B cell (primary cell): ENCODE data around the gene CMTM8. TPM values are rescaled to one million over a fixed set of nuclear protein-coding genes. Genes with fewer than 3 reads are reported as not detected.

Experiments used
- ATAC-seq: fragments of 200-7000 bp; cut with Tn5 transposase; one replicate; pipeline ENCODE4 v1.10.0; 2021; ENCODE audit warnings: low read depth, mild to moderate bottlenecking, moderate number of reproducible peaks, moderate library complexity
- CTCF ChIA-PET: fragments of 350-600 bp; sonication (Branson Sonifier 250); formaldehyde crosslinking; loops from one replicate; lab custom pipeline; 2021; ENCODE audit warnings: antibody characterized with exemption, inconsistent platforms; lab: Charles Lee
- POLR2A ChIA-PET: fragments of 350-600 bp; sonication (Branson Sonifier 250); formaldehyde crosslinking; loops from one replicate; lab custom pipeline; 2021; ENCODE audit warnings: antibody characterized with exemption; lab: Charles Lee
- DNase-seq: peaks from one replicate; pipeline ENCODE4 v3.0.0; 2013
- H2AFZ ChIP-seq: 2 replicates; pipeline ENCODE4 v1.6.1; 2012; ENCODE audit warnings: mild to moderate bottlenecking, low read depth, low read length; ENCODE audit not compliant: insufficient read depth, poor library complexity, severe bottlenecking
- H3K27ac ChIP-seq, 2 donors: 1 replicate in 1 of 2; 2 replicates in 1 of 2; pipeline ENCODE4 v1.5.1; 2012 to 2013; ENCODE audit warnings: low read length in 2 of 2, mild to moderate bottlenecking in 2 of 2, moderate library complexity in 1 of 2
- H3K27me3 ChIP-seq, 4 experiments: fragments of 200-600 bp in 1 of 4; sonication (generic) in 1 of 4; replicated peaks in 1 of 4; 1 replicate in 2 of 4; 2 replicates in 2 of 4; pipeline versions ENCODE4 v1.6.1 to v1.7.0; 2013 to 2016; ENCODE audit warnings: low read length in 3 of 4, mild to moderate bottlenecking in 2 of 4, mixed read lengths in 1 of 4, moderate library complexity in 1 of 4; ENCODE audit not compliant: insufficient read depth in 4 of 4, control insufficient read depth in 3 of 4; ENCODE audit errors: control extremely low read depth in 1 of 4
- H3K36me3 ChIP-seq, 2 experiments: replicated peaks in 1 of 2; 1 replicate in 1 of 2; 2 replicates in 1 of 2; pipeline versions ENCODE4 v1.6.1 to v1.7.1; 2013; ENCODE audit warnings: low read length in 1 of 2; ENCODE audit not compliant: insufficient read depth in 2 of 2, control insufficient read depth in 1 of 2; ENCODE audit errors: control extremely low read depth in 1 of 2, extremely low read depth in 1 of 2
- H3K4me1 ChIP-seq, 2 donors: fragments of 200-600 bp in 1 of 2; sonication (generic) in 1 of 2; 1 replicate in 1 of 2; 2 replicates in 1 of 2; pipeline versions ENCODE4 v1.5.1 to v1.6.1; 2013 to 2017; ENCODE audit warnings: low read length in 2 of 2; ENCODE audit not compliant: control insufficient read depth in 2 of 2, insufficient read depth in 2 of 2
- H3K4me2 ChIP-seq: replicated peaks from 2 replicates; pipeline ENCODE3; 2012; ENCODE audit warnings: mild to moderate bottlenecking, low read depth, low read length; ENCODE audit not compliant: poor library complexity, severe bottlenecking
- H3K4me3 ChIP-seq, 5 experiments: fragments of 200-600 bp in 1 of 5; sonication (generic) in 1 of 5; 1 replicate in 3 of 5; 2 replicates in 2 of 5; pipeline versions ENCODE4 v1.5.1 to v1.7.0; 2011 to 2016; ENCODE audit warnings: low read length in 4 of 5, mild to moderate bottlenecking in 4 of 5, low read depth in 2 of 5, control low read depth in 1 of 5, moderate library complexity in 1 of 5; ENCODE audit not compliant: insufficient read depth in 1 of 5; ENCODE audit errors: control extremely low read depth in 1 of 5, extremely low read depth in 1 of 5
- H3K79me2 ChIP-seq: fragments of 200-600 bp; sonication (generic); one replicate; pipeline ENCODE4 v1.6.0; 2016; ENCODE audit warnings: low read length; ENCODE audit not compliant: control insufficient read depth, insufficient read depth
- H3K9ac ChIP-seq: fragments of 200-600 bp; sonication (generic); 2 replicates; pipeline ENCODE4 v1.6.1; 2017; ENCODE audit warnings: mild to moderate bottlenecking, low read length, moderate library complexity
- H3K9me3 ChIP-seq, 3 donors: one replicate each; pipeline versions ENCODE4 v1.6.1 to v1.7.1; 2013; ENCODE audit warnings: low read length in 2 of 3; ENCODE audit not compliant: control insufficient read depth in 2 of 3, insufficient read depth in 1 of 3; ENCODE audit errors: control extremely low read depth in 1 of 3
- H4K20me1 ChIP-seq: 2 replicates; pipeline ENCODE4 v1.6.0; 2012; ENCODE audit warnings: mild to moderate bottlenecking, low read length; ENCODE audit not compliant: insufficient read depth, control insufficient read depth, poor library complexity, severe bottlenecking
- H3K27ac Mint-ChIP-seq: one replicate; pipeline ENCODE4 v1.8.0; 2021; ENCODE audit warnings: mixed read lengths
- H3K27me3 Mint-ChIP-seq: one replicate; pipeline ENCODE4 v1.8.0; 2021; ENCODE audit warnings: mixed read lengths
- H3K4me1 Mint-ChIP-seq: one replicate; pipeline ENCODE4 v1.8.0; 2021; ENCODE audit warnings: mixed read lengths
- H3K4me3 Mint-ChIP-seq: one replicate; pipeline ENCODE4 v1.8.0; 2021; ENCODE audit warnings: mixed read lengths
- H3K9me3 Mint-ChIP-seq: one replicate; pipeline ENCODE4 v1.8.0; 2022; ENCODE audit warnings: mixed read lengths; ENCODE audit not compliant: insufficient read depth
- EZH2 ChIP-seq: IDR thresholded peaks from 2 replicates; pipeline ENCODE4 v1.6.1; 2012; ENCODE audit warnings: borderline replicate concordance, low read depth, mild to moderate bottlenecking, moderate library complexity, low read length; ENCODE audit not compliant: insufficient read depth, poor library complexity, severe bottlenecking
- WGBS: methylation state at CpG from one replicate; pipeline ENCODE4 v1.1.5; 2013; ENCODE audit warnings: missing lambda C conversion rate; ENCODE audit not compliant: insufficient coverage; 5-methylcytosine and 5-hydroxymethylcytosine counted together
- intact Hi-C: fragments of 100-400 bp; cut with micrococcal nuclease; formaldehyde crosslinking; loops from one replicate; pipeline ENCODE4 v1.10.0; 2022
- polyA plus RNA-seq: library from polyadenylated mRNA; depleted of rRNA; stranded (reverse); fragments of >200 nt; gene quantifications from 2 replicates; pipeline ENCODE4 v1.2.3, GENCODE V29; 2012
- total RNA-seq, 2 donors: library from RNA; stranded (reverse); fragments of 120-200 nt in 1 of 2; gene quantifications; 1 replicate in 1 of 2; 2 replicates in 1 of 2; pipeline versions ENCODE4 v1.2.3 to v1.2.4, GENCODE V29; 2013 to 2022
- TF ChIP-seq, protein P1 (sequence below): fragments of 200-600 bp; IDR thresholded peaks from one replicate; pipeline ENCODE4 v1.8.0; 2022; ENCODE audit warnings: antibody characterized with exemption, mild to moderate bottlenecking

The CMTM8 gene
- total and polyA plus RNA-seq, 2 donors (not counting 1 experiment from before 2014, with no cell fraction given), result 0.25 to 0.28 TPM

DNA sequence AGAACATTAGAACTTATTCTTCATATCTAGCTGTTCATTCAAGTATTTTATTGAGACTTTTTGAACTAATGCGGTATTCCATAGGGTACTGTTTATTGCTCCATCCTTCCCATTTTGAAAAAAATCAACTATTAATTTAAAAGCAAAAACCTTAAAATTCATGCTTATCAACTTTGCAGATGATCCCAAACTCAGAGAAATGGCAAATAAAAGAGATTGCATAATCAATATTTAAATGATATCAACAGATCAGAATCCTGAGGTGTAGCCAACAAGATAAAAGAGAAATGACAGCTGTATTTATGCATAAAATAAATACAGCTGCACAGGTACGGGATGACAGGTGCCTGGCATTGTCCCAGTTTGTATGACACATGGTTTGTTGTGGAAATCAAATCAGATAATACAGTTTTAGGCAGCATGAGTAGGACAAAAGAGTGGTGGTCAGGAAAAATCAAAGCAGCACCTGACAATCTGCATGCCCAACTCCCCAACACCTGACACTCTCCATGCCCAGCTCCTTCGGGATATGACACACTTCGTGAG is 42.4 kb upstream of the CMTM8 start:
- H3K4me1 Mint-ChIP-seq, result no peaks in the 10 kb centered on the region
- TF ChIP-seq, protein P1, sequence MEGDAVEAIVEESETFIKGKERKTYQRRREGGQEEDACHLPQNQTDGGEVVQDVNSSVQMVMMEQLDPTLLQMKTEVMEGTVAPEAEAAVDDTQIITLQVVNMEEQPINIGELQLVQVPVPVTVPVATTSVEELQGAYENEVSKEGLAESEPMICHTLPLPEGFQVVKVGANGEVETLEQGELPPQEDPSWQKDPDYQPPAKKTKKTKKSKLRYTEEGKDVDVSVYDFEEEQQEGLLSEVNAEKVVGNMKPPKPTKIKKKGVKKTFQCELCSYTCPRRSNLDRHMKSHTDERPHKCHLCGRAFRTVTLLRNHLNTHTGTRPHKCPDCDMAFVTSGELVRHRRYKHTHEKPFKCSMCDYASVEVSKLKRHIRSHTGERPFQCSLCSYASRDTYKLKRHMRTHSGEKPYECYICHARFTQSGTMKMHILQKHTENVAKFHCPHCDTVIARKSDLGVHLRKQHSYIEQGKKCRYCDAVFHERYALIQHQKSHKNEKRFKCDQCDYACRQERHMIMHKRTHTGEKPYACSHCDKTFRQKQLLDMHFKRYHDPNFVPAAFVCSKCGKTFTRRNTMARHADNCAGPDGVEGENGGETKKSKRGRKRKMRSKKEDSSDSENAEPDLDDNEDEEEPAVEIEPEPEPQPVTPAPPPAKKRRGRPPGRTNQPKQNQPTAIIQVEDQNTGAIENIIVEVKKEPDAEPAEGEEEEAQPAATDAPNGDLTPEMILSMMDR, result no peak
- TF ChIP-seq EZH2, result no peak
- no peak overlapping the region for H3K27ac ChIP-seq
- no peak overlapping the region for H3K27ac Mint-ChIP-seq
- no peak overlapping the region for H3K4me3 ChIP-seq
- no peak overlapping the region for H3K4me3 Mint-ChIP-seq
- no peak overlapping the region for H2AFZ ChIP-seq
- no peaks in the 10 kb centered on the region for H3K4me1 ChIP-seq
- peaks cover 0 to 7% (median 3%) of the 10 kb centered on the region in 4 experiments for H3K27me3 ChIP-seq
- no peaks in the 10 kb centered on the region for H3K9me3 ChIP-seq
- no peak for ATAC-seq
- peaks cover 25% of the 10 kb centered on the region for H3K27me3 Mint-ChIP-seq
- H3K36me3 ChIP-seq, result no peaks in the 10 kb centered on the region
- H3K9ac ChIP-seq, result no peak overlapping the region
- DNase-seq, result no peak
- WGBS, result 83% methylated on average over 2 of the region's 4 CpGs
- ChIA-PET POLR2A (no interaction called here), CTCF (no interaction called here)
- H4K20me1 ChIP-seq, result no peaks in the 10 kb centered on the region
- H3K4me2 ChIP-seq, result no peak overlapping the region
- H3K79me2 ChIP-seq, result no peaks in the 10 kb centered on the region
- intact Hi-C loops, result no loop called here
- no peaks in the 10 kb centered on the region for H3K9me3 Mint-ChIP-seq

GRCh38 chr3:32197991-32198390 is 40.5 kb upstream of the CMTM8 start:
- no peaks in the 10 kb centered on the region for H3K4me1 Mint-ChIP-seq
- Histone ChIP-seq H4K20me1 (no peaks in the 10 kb centered on the region), H3K9me3 (no peaks in the 10 kb centered on the region), H3K36me3 (no peaks in the 10 kb centered on the region), H3K27me3 (peaks cover 0 to 7% (median 3%) of the 10 kb centered on the region in 4 experiments), H3K79me2 (no peaks in the 10 kb centered on the region), H3K4me2 (no peak overlapping the region), H3K27ac (no peak overlapping the region), H3K9ac (no peak overlapping the region), H3K4me3 (no peak overlapping the region), H3K4me1 (no peaks in the 10 kb centered on the region), H2AFZ (no peak overlapping the region)
- intact Hi-C loops, result no loop called here
- TF ChIP-seq, protein P1, result no peak
- no peak for TF ChIP-seq EZH2
- H3K4me3 Mint-ChIP-seq, result no peak overlapping the region
- ATAC-seq (no peak), DNase-seq (no peak)
- H3K27me3 Mint-ChIP-seq, result peaks cover 31% of the 10 kb centered on the region
- WGBS, result no CpG with 5 or more reads among the region's 1 CpG
- CTCF ChIA-PET, result interaction anchor here (0.7 kb wide), 1 partner anchor 1037 kb away, joined by 3 read pairs; no protein-coding TSS in a partner anchor
- no peak overlapping the region for H3K27ac Mint-ChIP-seq
- no peaks in the 10 kb centered on the region for H3K9me3 Mint-ChIP-seq
- POLR2A ChIA-PET, result interaction anchor here (0.7 kb wide), 1 partner anchor 106 kb away, joined by 3 read pairs; no protein-coding TSS in a partner anchor
